ENCODE data around the gene ABT1.
"Not testable (repeated sequence)": the region's sequence is repeated elsewhere in the genome, so short reads cannot be mapped to it uniquely, and the experiment has no call there.

Gene ABT1

GRCh38 chr6:26596579-26597388, at the start of gene ABT1:
Gene ABT1, plus strand, starts transcription at chr6:26596953. Its CDS starts 30 bp downstream, at chr6:26596983.
- DNase-seq: peak; percentile 94 to 97

DNA sequence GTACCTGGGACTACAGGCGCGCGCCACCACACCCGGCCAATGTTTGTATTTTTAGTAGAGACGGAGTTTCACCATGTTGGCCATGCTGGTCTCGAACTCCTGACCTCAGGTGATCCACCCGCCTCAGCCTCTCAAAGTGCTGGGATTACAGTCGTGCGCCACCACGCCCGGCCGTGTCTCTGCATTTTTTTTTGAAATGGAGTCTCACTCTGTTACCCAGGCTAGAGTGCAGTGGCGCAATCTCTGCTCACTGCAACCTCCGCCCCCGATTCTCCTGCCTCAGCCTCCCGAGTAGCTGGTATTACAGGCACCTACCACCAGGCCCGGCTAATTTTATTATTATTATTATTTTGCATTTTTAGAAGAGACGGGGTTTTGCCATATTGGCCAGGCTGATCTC, 49.4 kb upstream of the ABT1 start:
- not testable (repeated sequence) for DNase-seq

DNA sequence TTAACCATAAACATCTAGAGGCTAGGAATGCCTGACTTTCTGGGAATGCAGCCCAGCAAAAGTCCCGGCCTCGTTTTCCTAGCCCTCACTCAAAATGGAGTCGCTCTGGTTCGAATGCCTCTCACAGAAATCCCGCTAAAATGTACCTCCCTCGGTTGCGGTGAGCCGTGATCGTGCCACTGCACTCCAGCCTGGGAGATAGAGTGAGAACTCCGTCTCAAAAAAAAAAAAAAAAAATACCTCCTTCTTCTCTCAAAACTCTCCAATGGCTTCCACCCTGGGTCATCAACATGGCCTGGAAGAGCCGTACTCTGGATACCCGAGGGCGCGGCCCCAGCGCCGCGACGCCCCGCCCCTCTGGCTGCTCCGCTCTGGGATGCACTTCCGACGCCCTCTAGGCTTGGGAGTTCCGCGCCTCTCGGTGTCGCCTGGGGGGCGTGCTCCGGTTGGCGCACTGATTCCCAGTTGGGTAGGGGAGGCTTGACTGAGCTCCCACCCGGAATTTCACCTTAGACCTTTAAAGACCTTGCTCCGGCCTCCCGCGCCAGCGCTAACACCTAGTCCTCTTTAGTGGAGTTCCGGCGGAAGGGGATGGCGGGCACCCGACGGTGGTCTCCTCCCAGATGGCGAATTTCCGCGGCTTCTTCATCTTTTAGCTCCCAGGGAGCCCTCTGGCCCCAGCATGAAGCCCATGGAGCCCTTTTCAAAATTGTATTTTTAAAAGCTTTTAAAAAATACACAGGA, 46.3 kb upstream of the ABT1 start:
- DNase-seq: peak; percentile 27 to 56

- DNase-seq: no peak
Observed at GRCh38 chr6:26552205-26552604, 44.5 kb upstream of the ABT1 start.

GRCh38 chr6:26552640-26553188, 44.0 kb upstream of the ABT1 start:
- no peak for DNase-seq

DNA sequence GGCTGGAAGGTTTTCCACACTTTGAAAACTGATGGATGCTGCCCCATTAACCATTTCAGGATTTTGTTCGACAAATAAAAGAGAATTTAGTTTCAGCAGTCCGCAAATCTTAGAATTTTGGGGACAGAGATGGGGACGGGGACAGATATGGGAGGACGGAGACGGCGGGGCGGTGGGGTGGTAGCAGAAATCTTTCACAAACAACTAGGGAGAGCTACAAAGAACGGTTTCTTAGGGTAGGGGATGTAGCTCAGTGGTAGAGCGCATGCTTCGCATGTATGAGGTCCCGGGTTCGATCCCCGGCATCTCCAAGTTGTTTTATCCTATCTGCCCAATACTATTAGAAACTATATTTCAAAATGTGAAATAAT, 43.5 kb upstream of the ABT1 start:
- DNase-seq: peak; percentile 75 to 79

DNA sequence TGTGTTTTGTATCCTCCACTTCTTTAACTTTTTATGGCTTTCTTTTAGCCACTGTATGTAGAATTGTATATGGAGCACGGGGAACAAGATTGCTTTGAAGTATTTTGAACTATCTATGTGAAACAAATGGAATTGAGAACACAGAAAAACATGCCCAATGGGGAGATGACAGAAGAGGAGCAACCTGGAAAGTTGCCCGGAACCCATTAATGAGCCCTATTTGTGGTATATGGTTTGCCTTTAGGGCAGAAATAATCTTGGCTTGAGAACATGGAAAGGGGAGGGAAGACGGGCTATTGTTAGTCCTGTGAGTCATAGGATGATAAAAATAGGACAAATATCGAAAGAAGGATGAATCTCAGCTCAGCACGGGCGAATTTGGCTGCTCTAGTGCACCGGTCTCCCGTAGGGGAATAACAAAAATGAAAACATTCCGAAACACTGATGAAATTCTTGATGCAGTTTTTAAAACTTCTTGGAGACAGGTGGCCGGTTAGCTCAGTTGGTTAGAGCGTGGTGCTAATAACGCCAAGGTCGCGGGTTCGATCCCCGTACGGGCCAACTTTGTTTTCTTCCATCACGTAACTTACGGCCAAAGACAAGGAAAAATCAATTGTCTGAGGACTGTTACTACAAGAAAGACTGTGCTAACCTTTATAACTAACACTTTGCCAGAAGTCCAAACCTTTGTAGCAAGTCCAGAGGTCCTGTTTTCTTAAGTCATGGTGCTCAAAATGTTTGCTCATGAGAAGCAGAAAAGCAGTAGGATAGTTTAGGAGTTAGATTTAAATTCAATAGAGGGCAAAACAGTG, 42.9 kb upstream of the ABT1 start:
- peak; percentile 79 to 80 for DNase-seq

DNA sequence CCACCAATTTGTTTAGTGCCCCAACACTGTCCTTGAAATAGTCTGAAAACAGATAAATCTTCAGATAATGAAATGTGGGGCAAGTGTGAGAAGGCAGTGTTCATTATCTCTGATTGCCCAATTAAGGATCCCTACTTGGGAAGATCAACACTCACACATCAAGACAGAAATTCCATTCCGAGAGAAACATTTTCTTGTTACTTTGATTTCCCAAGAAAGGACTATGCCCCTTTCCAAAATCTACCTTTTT, 42.4 kb upstream of the ABT1 start:
- no peak for DNase-seq

DNA sequence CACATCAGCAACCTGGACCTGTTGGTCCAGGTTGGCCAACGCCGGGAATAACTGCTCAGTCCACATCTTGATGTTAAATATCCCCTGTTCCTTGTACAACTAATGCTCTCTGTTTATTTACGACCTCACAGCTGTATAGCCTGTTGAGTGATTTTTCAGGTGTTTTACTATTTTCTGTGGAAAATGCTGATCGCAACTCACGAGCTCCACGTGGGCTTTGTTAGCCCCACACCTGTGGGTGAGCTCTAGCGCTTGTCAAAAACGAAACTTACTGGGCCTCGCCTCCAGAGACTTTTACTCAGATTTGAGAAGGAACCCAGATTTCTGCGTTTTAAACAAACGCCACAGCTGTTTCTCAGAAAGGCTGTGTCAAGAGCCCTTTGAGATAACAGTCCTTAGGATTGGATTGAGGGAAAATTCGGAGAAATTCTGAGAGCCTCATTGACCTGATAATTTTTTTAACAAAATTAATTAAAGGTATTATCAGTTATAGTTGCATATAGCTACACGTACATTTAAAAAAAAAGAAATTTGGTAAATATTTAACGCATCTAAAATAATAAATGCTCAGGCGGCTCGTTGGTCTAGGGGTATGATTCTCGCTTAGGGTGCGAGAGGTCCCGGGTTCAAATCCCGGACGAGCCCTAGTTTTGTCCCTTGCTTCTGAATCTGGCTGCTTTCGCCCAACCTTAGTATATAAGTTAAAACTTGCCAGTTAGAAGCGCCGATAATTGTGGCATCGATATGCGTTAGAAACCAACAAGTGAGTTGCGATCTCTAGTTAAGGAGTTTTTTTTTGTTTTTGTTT, 41.9 kb upstream of the ABT1 start:
- DNase-seq: peak; percentile 59 to 67

- no peak for DNase-seq
Observed at GRCh38 chr6:26555505-26556262, 41.1 kb upstream of the ABT1 start.

GRCh38 chr6:26556263-26557070, 40.3 kb upstream of the ABT1 start:
- DNase-seq: peak; percentile 26 to 43

DNA sequence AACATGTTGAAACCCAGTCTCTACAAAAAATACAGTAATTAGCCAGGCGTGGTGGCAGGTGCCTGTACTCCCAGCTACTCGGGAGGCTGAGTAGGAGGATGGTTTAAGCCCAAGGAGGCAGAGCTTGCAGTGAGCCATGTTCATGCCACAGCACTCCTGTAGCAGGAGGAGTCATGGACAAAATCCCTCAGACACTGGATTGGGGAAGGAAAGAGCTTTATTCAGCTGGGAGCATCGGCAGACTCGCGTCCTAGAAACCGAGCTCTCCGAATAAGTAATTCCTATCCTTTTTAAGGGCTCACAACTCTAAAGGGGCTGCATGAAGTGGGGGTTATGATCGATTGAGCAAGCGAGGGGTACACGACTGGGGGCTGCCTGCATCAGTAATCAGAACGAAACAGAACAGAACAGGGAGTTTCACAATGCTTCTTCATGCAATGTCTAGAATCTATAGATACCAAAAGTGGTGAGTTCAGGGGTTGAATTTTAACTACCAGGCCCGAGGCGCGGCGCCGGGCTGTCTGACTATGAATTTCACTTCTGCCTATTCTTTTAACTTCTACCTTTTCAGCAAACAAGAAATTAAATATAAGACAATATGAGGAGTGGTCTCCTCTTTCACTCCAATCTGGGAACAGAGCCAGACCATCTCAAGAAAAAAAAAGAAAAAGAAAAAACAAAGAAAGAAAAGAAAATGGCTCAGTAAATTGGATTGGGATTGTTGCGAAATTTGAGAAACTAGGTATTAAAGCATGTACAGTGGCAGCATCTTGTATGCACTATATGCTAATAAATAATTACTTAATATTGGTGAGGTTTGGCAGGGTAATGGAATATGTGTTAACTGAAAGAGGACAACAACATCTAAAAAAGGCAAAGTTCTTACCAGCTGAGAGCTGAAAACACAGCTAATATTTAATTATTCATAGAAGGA, 35.0 kb upstream of the ABT1 start:
- DNase-seq: no peak

GRCh38 chr6:26563488-26563887, 33.3 kb upstream of the ABT1 start:
- DNase-seq: no peak

GRCh38 chr6:26568601-26569432, 27.9 kb upstream of the ABT1 start:
- DNase-seq: peak; percentile 94 to 99

DNA sequence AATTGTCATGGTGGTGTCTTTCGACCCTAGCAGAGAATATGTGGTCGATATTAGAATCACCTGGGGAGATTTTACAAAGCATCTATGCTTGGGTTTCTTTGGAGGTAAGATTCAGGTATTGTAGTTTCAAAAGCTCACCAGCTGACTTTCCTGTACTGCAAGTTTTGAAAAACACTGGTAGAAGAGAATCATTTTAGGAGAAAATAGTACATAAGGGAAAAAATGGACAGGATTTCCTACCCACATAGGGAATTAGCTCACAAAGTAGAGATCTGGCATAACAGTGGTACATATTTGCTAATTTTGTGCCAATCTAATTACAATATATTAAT, 27.4 kb upstream of the ABT1 start:
- no peak for DNase-seq

DNA sequence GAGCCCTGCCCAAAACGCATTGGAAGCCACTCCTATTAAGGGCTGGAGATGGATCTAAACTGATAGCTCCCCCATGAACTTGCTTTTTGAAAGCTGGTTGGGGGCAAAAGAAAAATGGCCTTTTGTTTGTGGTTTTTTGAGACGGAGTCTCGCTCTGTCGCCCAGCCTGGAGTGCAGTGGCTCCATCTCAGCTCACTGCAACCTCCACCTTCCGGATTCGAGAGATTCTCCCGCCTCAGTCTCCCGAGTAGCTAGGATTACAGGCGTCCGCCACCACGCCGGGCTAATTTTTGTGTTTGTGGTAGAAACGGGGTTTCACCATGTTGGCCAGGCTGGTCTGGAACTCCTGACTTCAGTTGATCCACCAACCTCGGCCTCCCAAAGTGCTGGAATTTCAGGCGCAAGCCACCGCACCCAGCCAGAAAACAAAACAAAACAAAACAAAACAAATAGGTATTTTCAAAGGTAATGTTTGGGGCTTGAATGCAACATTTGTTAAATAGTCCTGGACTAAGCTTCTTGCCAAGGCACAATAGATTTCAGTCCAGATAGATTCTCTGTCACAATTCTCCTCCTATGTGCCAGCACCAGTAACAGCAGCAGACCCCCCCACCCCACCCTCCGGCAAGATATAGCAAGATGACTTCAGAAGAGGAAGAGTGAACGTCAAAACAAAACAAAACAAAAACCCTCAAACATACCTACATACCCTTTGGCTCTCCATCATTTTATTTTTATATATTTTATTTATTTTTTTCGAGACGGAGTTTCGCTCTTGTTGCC, 26.5 kb upstream of the ABT1 start:
- no peak for DNase-seq

- DNase-seq: peak; percentile 47 to 49
Observed at GRCh38 chr6:26571592-26572296, 25.0 kb upstream of the ABT1 start.
